NCI-H1417 (cell line): ENCODE data around the gene PGAP6.
"Not testable (repeated sequence)": the region's sequence is repeated elsewhere in the genome, so short reads cannot be mapped to it uniquely, and the experiment has no call there.

Experiments
- DNase-seq, 3 experiments: peaks; one replicate each; lab custom pipeline; 2025; lab: John Stamatoyannopoulos, UW

PGAP6 gene

GRCh38 chr16:351804-352520 is 29.8 kb downstream of the PGAP6 start:
- DNase-seq = peak in 2 of 3 experiments; percentile 32 to 36

- no peak for DNase-seq
Measured at GRCh38 chr16:350203-350602, 31.6 kb downstream of the PGAP6 start.

DNA sequence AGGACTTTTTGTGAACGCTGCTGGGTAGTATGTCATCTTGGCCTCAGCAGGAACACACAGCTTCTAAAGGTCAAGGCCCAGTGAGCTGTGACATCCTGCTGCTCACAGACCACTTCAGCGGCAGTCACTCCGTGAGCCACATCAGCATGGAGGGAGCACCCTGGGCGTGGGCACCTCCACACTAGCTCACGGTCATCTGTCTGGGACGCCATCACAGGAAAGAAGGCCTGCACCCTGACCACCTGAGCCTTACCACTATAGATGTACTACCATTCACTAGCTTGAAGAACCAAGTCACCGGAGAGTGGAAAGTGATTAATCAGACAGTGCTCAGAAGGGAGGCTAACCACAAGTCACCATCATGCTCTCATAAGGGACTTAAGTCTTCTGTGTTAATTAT is 32.6 kb downstream of the PGAP6 start:
- no peak for DNase-seq

GRCh38 chr16:348495-348894 is 33.3 kb downstream of the PGAP6 start:
- DNase-seq = not testable (repeated sequence)

GRCh38 chr16:347203-347602 is 34.6 kb downstream of the PGAP6 start:
- DNase-seq = no peak

DNA sequence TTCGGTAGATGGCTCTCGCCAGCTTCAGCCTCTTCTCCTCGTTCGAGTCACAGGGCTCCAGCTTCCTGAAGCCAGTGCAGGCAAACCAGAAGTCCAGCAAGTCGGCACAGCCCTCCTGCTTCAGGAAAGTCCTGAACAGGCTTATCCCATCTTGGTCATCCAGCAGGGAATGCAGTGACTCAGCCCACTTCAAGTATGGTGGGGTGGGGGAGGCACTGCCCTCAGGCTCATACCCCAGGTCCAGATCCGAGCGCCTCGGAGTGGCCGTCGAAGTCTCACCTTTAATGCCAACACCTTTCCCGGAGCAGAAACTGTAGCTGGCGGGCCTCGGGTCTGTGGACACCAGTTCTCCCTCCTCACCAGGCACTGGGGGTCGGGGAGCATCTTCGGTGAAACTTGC is 35.2 kb downstream of the PGAP6 start:
- no peak for DNase-seq

DNA sequence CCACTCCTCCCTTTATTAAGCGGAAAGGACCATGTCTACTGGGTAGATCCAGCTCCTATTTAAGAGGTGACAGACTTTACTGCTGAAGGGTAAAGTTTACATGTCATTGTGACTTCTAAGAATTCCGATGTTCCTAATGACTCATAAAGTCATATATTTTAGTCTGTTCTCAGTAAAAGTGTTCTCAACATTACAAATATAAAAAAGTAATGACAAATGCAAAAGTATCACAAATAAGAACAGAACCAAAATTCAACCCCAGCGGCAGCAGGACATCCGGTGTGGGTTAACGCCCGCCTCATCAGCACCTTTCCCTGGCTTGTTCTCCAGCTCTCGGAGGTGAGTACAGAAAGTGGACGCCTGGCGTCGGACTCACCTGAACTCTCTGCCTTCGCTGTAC is 36.0 kb downstream of the PGAP6 start:
- DNase-seq = no peak

- no peak for DNase-seq
Measured at GRCh38 chr16:342455-343213, 39.1 kb downstream of the PGAP6 start.

DNA sequence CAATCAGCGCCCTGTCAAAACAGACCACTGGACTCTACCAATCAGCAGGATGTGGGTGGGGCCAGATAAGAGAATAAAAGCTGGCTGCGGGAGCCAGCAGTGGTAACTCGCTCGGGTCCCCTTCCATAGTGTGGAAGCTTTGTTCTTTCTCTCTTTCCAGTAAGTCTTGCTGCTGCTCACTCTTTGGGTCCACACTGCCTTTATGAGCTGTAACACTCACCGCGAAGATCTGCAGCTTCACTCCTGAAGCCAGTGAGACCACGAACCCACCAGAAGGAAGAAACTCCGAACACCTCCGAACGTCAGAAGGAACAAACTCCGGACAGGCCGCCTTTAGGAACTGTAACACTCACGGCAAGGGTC is 39.8 kb downstream of the PGAP6 start:
- DNase-seq = not testable (repeated sequence)

GRCh38 chr16:341095-341973 is 40.4 kb downstream of the PGAP6 start:
- DNase-seq = not testable (repeated sequence)

GRCh38 chr16:340370-341091 is 41.2 kb downstream of the PGAP6 start:
- no peak for DNase-seq

- DNase-seq = no peak
Measured at GRCh38 chr16:339680-340079, 42.1 kb downstream of the PGAP6 start.

DNA sequence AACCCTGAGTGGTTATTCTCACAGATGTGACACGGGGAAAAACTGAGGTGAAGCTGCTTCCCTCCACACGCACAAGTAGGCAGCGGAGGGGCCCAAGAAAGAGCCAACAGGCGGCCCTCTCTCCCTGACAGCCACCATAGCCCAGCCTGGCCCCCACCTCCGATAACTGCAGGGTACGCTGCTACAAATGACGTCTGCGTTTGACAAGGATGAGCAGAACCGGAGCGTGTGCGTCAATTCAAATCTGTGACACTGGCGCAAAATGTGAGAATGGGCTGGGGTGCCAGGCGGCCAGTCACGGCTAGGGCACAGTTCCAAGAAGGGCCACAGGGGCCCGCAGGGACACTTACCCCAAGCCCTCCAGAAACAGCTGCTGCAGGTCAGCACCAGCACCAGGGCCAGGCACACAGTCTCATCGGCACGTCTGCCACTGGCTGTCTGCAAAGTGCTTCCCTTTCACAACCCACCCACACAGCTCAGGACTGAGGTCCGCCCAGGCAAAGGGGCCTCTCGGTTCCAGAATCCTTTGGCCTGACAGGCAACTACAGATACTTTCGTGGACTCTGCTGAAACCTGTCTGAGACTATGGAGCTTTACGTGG is 43.7 kb downstream of the PGAP6 start:
- DNase-seq = no peak

GRCh38 chr16:337437-337836 is 44.3 kb downstream of the PGAP6 start:
- no peak for DNase-seq

DNA sequence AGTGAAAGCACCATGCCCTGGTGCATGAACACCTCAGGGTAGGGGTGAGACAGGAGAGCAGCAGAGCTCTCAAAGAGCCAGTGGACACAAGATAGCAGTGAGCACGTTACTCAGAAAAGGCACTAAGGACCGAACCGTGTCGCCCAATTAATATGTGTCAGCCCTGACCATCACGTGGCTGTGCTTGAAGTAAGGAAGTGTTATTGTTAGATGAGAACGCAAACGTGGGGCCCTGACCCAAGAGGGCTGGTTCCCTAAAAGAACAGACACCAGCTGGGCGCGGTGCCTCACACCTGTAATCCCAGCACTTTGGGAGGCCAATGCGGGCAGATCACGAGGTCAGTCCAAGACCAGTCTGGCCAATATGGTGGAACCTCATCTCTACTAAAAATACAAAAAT is 45.5 kb downstream of the PGAP6 start:
- no peak for DNase-seq

GRCh38 chr16:334861-335632 is 46.7 kb downstream of the PGAP6 start:
- not testable (repeated sequence) for DNase-seq

DNA sequence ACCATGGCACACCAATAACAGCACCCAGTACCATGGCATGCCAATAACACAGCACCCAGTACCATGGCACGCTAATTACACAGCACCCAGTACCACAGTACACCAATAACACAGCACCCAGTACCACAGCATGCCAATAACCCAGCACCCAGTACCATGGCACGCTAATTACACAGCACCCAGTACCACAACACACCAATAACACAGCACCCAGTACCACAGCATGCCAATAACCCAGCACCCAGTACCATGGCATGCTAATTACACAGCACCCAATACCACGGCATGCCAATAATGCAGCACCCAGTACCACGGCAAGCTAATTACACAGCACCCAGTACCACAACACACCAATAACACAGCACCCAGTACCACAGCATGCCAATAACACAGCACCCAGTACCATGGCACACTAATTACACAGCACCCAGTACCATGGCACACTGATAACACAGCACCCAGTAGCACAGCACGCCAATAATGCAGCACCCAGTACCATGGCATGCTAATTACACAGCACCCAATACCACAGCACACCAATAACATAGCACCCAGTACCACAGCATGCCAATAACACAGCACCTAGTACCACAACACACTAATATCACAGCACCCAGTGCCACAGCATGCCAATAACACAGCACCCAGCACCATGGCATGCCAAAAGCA is 47.5 kb downstream of the PGAP6 start:
- DNase-seq = not testable (repeated sequence)

DNA sequence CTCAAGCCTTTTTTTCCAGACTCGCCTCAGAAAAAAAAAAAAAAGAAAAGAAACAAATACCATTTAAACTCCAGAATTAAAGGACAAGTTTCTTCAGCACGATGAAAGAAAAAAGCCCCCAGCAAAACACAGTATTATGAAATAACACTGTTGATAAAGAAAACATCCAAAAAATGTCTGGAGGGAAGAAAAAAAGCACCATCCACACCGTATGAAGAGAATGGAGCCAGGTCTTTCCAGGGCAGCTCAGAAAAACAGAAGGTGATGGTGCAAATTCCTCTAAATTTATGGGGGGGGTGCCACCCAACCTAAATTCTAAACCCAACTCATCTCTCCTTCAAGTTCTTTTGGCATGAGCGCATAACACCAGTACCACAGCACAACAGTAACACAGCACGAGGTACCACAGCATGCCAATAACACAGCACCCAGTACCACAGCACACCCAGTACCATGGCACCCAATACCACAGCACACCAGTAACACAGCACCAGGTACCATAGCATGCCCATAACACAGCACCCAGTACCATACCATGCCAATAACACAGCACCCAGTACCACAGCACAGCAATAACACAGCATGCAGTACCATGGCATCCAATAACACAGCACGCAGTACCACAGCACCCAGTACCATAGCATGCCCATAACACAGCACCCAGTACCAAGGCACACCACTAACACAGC is 48.2 kb downstream of the PGAP6 start:
- no peak for DNase-seq

GRCh38 chr16:331181-331814 is 50.5 kb downstream of the PGAP6 start:
- DNase-seq = not testable (repeated sequence)
